ENCODE results near the gene GPR153. TPM values are rescaled to one million over a fixed set of nuclear protein-coding genes. Genes with fewer than 3 reads are reported as not detected.

Gene GPR153
- total RNA-seq, 6 experiments from 2014 or later = 1.5 to 34.6 (median 6.6) TPM

- Histone ChIP-seq H3K4me3 (no peak overlapping the region), H3K27me3 (no peaks in the 10 kb centered on the region), H3K9me3 (no peaks in the 10 kb centered on the region), H3K27ac (no peak overlapping the region), H3K4me1 (no peaks in the 10 kb centered on the region), H3K36me3 (no peaks in the 10 kb centered on the region)
- TF ChIP-seq POLR2A (IDR thresholded peaks at IDR 0.05) (no peak), CTCF (IDR thresholded peaks at IDR 0.05) (no peak)
- no peak for ATAC-seq
- no peak for DNase-seq
- intact Hi-C loops (cut with DNase I) = no loop called here
- WGBS (ENCODE audit: insufficient coverage, low coverage, low lambda C conversion rate, missing lambda C conversion rate) = 90% methylated on average over 2 of the region's 6 CpGs
Observed at GRCh38 chr1:6295910-6296309, 35.0 kb upstream of the GPR153 start.

GRCh38 chr1:6294890-6295556 lies 34.1 kb upstream of the GPR153 start:
- DNase-seq (peak in 1 of 3 donors; percentile 76), ATAC-seq (peak in 2 of 4 donors; percentile 77 to 97)
- Histone ChIP-seq H3K4me1 (no peaks in the 10 kb centered on the region), H3K36me3 (no peaks in the 10 kb centered on the region), H3K27me3 (no peaks in the 10 kb centered on the region), H3K9me3 (no peaks in the 10 kb centered on the region), H3K27ac (no peak overlapping the region), H3K4me3 (no peak overlapping the region)
- 33% methylated on average over 5 of the region's 23 CpGs for WGBS (ENCODE audit: insufficient coverage, low coverage, low lambda C conversion rate, missing lambda C conversion rate)
- intact Hi-C loops (cut with DNase I) = no loop called here
- TF ChIP-seq POLR2A (IDR thresholded peaks at IDR 0.05) = no peak

- H3K27ac ChIP-seq = no peak overlapping the region
- H3K27me3 ChIP-seq = no peaks in the 10 kb centered on the region
- no peak for TF ChIP-seq CTCF (IDR thresholded peaks at IDR 0.05)
- TF ChIP-seq POLR2A (IDR thresholded peaks at IDR 0.05) = no peak
- H3K4me1 ChIP-seq = no peaks in the 10 kb centered on the region
- no peak overlapping the region for H3K4me3 ChIP-seq
- ATAC-seq (no peak), DNase-seq (no peak)
- WGBS (ENCODE audit: insufficient coverage, low coverage, low lambda C conversion rate, missing lambda C conversion rate) = 90% methylated on average over 3 of the region's 14 CpGs
- H3K9me3 ChIP-seq = no peaks in the 10 kb centered on the region
- H3K36me3 ChIP-seq = no peaks in the 10 kb centered on the region
- intact Hi-C loops (cut with DNase I) = no loop called here
Observed at GRCh38 chr1:6294080-6294889, 33.4 kb upstream of the GPR153 start.

- ATAC-seq (no peak), DNase-seq (no peak)
- Histone ChIP-seq H3K4me1 (no peaks in the 10 kb centered on the region), H3K27ac (no peak overlapping the region), H3K4me3 (no peak overlapping the region), H3K27me3 (no peaks in the 10 kb centered on the region), H3K9me3 (no peaks in the 10 kb centered on the region), H3K36me3 (no peaks in the 10 kb centered on the region)
- intact Hi-C loops (cut with DNase I) = no loop called here
- TF ChIP-seq POLR2A (IDR thresholded peaks at IDR 0.05) (no peak), CTCF (IDR thresholded peaks at IDR 0.05) (no peak)
- 50% methylated on average over 1 of the region's 10 CpGs for WGBS (ENCODE audit: insufficient coverage, low coverage, low lambda C conversion rate, missing lambda C conversion rate)
Observed at GRCh38 chr1:6292102-6292501, 31.2 kb upstream of the GPR153 start.

- Histone ChIP-seq H3K27ac (no peak overlapping the region), H3K4me1 (no peaks in the 10 kb centered on the region), H3K4me3 (no peak overlapping the region), H3K27me3 (no peaks in the 10 kb centered on the region), H3K9me3 (no peaks in the 10 kb centered on the region), H3K36me3 (no peaks in the 10 kb centered on the region)
- intact Hi-C loops (cut with DNase I) = no loop called here
- TF ChIP-seq POLR2A (IDR thresholded peaks at IDR 0.05) (no peak), CTCF (IDR thresholded peaks at IDR 0.05) (no peak)
- DNase-seq (no peak), ATAC-seq (no peak)
- WGBS (ENCODE audit: insufficient coverage, low coverage, low lambda C conversion rate, missing lambda C conversion rate) = 80% methylated on average over 7 of the region's 10 CpGs
Observed at GRCh38 chr1:6288665-6289064, 27.8 kb upstream of the GPR153 start.
